Umbilical cord (tissue), 2 donors: ENCODE measurements around the gene CUTC. TPM values are rescaled to one million over a fixed set of nuclear protein-coding genes. Genes with fewer than 3 reads are reported as not detected.
A peak's percentile ranks its signal among the peaks of the same experiment; 100 is the strongest.

ENCODE experiments used
- DNase-seq: peaks from one replicate; pipeline ENCODE4 v3.0.0-alpha.2; 2015; ENCODE audit warnings: low spot score
- total RNA-seq: library from RNA; depleted of rRNA; stranded (reverse); fragments of >200 nt; gene quantifications from one replicate; pipeline ENCODE4 v1.2.3, GENCODE V29; 2014; ENCODE audit warnings: low replicate concordance; ENCODE audit not compliant: insufficient read depth

The CUTC gene
- total RNA-seq, 1 donor from 2014 or later: 27.4 TPM

DNA sequence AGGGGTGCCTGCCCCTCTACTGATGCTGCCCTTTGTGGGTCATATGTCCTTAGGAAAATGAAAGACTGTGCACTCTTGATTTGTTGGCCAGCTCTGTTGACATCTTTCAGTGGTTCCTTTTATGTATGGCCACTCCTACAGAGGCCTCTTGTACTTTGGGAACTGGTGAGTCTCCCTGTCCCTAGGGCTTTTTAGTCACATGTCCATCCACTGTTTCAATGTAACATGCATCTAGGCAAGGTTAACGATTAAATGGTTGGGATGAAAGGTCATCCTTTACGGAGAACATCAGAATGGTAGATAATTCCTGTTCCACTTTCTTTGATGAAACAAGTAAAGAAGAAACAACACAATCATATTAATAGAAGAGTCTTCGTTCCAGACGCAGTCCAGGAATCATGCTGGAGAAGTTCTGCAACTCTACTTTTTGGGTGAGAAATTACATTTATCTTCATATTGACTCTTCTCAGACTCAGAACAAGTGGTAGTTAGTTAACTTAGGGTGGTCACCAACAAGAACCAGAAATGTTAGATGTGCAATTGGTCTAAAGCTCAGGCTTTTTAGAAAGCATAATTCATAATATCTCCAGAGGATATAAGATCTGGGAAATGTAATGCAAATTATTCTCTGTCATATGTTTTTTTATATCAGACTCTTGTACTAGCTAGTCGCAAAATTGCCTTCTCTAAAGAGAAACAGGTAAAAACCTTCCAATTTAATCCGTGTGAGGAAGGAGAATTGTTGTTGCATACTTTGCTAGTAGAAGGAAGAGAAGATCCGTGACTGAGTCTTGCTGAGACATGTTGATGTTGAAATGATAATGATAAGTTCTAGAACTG is 50.6 kb downstream of the CUTC start, which contains the start of gene ABCC2:
TSS of gene ABCC2 (plus strand) at position 194 of the 840 bp plus-strand sequence. CDS start at position 399, 205 bp downstream.
- DNase-seq: no peak

DNA sequence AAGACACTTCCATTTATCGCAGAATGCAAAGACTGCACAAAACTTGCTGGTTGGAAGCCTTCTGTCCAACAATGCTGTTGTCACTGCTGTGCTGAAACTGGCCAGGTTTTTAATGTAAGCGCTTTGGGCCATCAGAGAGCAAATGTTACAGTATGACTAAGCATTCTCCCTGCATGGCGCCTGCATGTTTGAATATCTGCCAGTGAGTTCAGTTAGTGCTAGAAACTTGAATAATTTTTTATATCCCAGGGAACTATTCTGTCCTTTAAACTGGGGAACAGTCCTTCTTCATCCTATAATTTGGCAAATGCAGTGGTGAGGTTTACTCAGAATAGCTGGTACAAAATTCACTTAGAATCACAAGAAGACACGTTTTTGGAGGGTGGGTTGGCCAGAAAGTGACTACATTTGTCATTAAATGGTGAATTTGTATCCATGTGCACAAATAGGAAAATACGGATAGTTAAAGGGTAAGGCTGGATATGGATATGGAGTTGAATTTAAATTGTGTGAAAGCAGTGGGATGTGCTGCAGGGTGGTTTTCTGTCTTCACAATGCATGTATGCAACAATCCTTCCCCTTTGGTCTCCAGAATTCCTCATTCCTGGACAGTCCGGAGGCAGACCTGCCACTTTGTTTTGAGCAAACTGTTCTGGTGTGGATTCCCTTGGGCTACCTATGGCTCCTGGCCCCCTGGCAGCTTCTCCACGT is 52.1 kb downstream of the CUTC start:
- DNase-seq: peak; percentile 77

DNA sequence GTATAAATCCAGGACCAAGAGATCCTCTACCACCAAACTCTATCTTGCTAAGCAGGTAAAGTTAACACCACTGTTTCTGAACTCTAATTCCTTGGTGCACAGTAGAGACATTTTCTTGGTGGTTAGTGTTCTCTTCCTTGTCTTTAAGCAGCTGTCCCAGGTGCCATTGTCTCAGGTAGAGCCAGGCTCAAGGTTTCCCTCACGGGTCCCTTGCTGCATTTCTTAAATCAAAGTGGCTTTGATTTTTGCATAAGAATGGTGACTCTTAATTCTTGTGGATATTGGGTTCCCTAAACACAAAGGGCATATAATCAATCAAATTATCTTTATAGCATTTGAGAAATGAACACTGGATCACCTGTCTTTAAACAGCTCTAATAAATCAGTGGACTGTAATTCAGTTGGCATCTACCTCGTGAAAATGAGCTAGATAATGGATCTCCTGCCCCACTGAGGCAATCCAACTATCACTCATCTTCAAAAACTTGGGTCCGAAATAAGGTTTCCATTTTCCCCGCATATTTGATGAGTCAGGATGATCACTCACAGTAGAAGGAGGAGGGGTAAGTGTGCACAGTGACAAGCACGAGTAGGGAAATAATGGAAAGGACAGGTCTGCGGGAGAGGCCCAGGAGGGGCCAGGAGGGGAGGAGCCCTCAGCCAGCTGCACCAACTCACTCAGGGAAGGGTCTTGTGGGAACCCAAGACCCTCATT is 52.9 kb downstream of the CUTC start:
- DNase-seq: no peak

DNA sequence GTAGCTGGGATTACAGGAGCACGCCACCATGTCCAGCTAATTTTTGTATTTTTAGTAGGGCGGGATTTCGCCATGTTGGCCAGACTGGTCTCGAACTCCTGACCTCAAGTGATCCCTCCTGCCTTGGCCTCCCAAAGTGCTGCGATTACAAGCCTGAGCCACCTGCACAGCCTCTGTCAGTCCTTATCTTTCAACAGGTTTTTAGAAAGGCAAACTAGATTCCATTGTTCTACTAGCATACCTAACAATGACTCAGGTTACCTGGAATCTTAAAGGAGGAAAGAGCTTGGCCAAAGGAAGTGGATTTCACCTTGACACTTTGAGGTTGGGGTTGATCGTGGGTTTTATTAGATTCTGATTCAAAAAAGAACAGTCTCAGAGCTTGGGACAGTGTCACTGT is 53.6 kb downstream of the CUTC start:
- DNase-seq: no peak

DNA sequence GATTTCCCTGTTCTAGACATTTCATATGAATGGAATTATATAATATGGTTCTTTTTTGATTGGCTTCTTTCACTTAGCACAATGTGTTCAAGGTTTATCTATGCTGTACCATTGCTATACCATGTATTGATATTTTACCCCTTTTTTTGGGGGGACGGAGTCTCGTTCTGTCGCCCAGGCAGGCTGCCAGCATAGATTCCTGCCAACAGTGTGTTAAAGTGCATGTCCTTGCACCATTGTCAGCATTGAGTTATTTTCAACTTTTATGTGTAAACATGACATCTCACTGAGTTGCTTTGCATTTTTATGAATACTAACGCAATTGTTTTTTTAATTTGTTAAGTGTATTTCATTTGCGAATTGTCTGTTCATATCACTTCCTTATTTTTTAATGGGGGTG is 55.3 kb downstream of the CUTC start:
- no peak for DNase-seq

DNA sequence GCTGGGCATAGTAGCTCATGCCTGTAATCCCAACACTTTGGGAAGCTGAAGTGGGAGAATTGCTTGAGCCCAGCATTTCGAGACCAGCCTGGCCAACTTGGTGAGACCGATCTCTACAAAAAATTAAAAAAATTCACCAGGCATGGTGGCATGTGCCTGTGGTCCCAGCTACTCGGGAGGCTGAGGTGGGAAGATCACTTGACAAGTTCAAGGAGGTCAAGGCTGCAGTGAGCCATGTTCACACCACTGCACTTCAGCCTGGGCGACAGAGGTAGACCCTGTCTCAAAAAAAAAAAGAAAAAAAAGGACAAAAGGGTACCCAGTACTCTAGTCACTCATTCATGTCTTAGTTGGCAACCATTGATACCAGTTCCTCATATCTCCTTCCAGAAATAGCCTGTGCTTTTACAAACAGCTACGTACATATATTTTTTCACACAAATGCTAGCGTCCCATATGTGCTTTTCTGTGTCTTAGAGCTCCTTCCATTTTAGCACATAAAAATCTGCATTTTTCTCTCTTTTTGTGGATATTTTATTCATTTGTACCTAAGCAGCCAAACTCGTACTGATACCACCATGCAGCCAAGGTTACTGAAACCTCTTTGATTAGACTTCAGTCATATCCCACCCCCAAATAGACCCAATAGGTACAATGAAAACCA is 55.9 kb downstream of the CUTC start:
- no peak for DNase-seq

DNA sequence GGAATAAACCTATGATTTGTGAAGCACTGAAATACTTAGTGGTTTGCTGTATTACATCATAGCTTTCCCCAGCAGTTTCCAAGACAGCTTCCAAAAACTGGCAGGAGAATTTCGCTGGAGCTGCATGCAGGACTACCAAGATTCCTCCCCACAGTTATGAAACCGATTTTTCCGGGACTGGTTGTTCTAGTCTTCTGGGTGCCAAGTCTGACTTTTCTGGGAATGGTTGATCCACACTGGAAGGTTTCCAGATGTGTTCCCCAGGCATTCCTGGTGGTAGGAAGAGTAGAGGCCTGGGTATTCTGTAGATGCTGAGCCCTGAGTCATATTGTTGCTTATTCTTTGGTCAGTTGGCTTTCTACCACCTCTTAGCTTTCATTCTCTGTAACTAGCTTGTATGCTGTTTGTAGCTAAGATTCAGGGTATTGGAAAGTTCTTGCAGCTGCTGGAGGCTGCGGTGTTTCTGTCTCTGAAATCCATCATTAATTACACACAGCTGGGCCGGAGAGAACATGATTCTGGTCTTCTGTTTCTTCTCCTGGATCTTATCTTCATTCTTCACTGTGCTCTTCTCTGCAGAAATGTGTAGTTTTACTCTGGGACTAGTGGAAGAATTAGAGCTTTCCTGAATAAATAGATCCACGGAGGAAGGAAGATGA is 56.7 kb downstream of the CUTC start:
- DNase-seq: peak; percentile 68

DNA sequence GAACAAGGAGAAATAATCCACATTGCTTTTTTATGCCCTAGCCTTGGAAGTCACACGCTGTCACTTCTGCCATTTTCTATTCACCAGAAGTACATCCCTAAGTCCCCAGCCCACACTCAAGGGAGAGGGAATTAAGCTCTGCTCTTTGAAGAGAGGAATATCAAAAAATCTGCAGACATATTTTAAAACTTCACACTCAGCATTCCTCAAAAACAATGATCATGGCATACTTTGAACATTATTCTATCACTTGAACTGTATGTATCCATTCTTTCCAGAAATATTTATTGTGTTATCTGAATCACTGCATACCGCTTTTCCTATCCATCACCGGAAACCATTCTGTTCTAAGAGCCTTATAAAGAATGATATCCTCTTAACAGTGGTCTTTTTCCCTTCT is 59.8 kb downstream of the CUTC start:
- no peak for DNase-seq

DNA sequence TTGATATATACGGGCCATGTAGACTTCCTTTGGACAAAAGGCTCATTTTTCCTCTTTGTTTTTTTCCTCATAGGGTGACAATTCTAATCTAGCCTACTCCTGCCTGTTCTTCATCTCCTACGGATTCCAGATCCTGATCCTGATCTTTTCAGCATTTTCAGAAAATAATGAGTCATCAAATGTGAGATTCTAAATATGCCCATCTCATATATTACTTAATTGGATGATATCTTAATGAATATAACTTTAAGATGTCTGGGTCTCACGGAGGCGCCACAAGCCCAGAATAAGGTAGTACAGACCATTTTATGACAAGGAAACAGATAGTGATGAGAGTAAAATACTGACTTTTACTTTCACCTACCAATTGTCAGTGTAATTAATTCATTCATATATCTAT is 61.8 kb downstream of the CUTC start:
- DNase-seq: no peak

DNA sequence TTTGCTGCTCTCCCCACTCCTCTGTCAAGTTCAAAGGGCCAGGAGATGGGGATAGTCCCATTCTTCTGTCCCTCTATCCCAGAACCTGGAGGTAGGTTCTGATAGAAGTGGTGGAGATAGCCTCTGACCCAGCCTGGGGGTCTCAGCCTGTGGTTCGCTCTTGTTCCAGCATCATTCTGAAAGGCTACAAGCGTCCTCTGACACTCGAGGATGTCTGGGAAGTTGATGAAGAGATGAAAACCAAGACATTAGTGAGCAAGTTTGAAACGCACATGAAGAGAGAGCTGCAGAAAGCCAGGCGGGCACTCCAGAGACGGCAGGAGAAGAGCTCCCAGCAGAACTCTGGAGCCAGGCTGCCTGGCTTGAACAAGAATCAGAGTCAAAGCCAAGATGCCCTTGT is 64.9 kb downstream of the CUTC start:
- DNase-seq: no peak

DNA sequence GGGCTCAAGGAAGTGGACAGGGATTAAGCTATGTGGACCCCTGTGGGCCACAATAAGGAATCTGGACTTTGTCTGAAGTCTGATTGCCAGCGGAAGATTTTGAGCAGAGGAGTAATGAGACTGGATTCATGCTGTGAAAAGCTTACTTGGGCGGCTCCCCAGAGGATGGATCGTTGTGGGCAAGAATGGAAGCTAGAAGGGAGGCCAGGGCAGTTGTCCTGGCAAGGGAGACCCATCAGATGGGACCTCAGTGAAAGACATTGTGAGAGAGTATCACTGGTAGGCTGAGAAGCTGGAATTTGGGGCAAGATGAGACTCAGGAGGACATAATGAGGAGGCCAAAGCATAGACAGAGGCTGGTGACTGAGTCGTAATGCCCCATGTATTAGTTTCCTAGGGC is 66.0 kb downstream of the CUTC start:
- DNase-seq: no peak

DNA sequence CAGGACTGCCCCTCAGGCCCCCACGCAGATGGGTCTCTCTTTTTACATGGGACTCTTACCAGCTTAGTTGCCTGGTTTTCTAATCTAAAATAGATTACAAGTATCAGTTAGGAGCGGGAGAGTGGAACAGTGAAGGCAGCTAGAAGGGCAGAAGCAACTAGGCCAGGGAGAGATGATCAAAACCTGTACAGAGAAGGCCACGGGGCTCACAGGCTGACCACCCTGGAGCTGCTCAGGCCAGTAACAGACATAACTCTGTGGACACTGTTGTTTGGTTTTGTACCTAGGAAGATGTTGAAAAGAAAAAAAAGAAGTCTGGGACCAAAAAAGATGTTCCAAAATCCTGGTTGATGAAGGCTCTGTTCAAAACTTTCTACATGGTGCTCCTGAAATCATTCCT is 66.9 kb downstream of the CUTC start:
- DNase-seq: no peak

DNA sequence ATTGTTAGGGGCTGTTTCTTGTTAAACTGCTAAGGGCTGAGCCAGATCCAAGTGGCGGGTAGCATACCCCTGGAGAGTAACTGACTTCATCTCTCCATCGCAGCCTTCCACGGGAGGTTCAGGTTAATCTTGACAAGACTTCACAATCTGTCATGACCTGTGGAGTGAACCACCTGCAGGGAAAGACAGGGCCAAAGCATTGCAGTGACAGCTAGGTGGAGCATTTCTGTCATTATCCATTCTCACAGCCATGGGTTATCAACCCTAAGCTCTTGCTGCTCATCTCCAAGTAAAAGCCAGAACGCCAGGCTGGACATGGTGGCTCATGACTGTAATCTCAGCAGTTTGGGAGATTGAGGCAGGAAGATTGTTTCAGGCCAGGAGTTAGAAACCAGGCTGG is 67.6 kb downstream of the CUTC start:
- DNase-seq: no peak

DNA sequence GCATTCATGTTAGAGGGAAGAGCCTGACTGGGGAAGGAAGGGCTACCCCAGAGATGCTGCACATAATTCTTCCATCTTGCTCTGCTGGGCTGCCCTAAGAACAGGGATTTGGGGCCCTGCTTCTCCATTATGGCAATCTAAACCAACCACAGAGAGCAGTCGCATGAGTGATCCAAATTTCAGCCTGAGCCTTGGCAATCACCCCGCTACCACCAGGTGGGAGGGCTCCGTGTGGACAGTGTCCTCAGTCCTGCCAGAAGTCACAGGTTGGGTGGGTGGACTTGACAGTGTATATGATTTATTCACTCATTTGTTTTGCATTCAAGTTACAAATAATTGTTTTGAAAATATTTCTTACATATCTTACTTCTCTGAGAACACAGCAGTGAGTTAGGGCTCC is 72.4 kb downstream of the CUTC start:
- DNase-seq: no peak

DNA sequence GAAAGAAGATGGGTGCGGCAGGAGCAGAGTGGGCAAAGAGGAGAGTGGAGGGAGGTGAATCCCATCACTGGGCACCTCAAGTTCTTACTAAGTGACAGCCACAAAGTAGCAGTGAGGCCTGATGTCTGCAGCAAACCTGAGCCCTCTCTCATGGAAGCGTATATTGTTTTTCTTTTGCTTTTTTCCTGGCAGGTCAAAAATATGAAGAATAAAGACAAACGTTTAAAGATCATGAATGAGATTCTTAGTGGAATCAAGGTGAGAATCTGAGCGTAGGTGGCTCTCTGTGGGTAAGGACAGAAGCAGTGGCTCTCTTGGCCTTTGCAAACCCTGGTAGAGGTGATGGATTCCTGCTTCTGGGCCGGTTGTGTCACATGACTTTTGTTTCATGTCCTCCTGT is 73.2 kb downstream of the CUTC start:
- no peak for DNase-seq

Other genes starting within 250 kb of the CUTC start
- not detected for gene NKX2-3, start 199.3 kb upstream of the CUTC start, total RNA-seq
- gene SLC25A28, start 111.8 kb upstream of the CUTC start, total RNA-seq: 45.7 TPM
- 19.0 TPM for gene ENTPD7, start 72.7 kb upstream of the CUTC start, total RNA-seq
- gene COX15, start 107 bp upstream of the CUTC start, total RNA-seq: 23.1 TPM
- 0.72 TPM for gene ABCC2, start 50.4 kb downstream of the CUTC start, total RNA-seq